OCI-M1 (cell line): ENCODE data around the gene PLOD3.

Experiments
- DNase-seq: peaks from one replicate; lab custom pipeline; 2025; lab: John Stamatoyannopoulos, UW

Gene PLOD3

DNA sequence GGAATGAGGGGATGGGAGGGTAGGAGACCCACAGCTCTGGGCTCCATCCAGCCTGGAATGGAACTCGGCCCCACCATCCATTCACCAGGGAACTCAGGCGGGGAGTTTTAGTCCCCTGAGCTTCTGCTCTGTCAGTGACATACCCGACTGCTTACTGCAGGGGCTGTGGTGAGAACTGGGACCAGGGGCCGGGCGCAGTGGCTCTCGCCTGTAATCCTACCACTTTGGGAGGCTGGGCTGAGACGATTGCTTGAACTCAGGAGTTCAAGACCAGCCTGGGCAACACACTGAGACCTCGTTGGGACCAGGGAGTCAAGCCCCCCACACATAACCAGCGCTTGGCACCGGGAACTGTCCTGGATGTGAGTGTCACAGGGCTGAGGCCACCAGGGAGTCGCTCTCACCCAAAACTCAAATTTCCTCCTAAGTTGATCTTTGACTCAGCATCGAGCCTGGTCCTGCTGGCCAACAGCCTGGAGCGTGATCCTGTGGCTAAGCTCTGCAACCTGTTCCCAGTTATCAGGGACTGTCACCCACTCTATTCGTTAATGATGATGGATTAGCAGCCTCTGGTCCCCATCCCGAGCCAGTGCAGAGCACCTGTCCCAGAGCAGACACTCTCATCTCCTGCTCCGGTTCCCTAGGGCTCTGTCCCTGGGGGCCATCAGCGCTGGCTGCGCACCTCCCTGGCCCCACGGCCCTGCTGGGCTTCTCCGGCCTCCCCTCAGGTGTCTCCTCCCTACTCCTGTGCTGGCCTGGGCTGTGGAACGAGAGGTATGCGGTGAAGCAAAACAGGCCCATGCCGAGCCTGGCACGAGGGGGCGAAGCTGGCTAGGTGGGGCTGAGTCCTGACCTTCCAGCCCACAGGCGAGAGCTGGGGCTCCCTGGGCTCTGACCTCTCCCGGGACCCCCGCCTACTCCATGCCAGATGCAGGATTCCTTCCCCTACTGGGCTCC lies 21.1 kb upstream of the PLOD3 start:
- no peak for DNase-seq

DNA sequence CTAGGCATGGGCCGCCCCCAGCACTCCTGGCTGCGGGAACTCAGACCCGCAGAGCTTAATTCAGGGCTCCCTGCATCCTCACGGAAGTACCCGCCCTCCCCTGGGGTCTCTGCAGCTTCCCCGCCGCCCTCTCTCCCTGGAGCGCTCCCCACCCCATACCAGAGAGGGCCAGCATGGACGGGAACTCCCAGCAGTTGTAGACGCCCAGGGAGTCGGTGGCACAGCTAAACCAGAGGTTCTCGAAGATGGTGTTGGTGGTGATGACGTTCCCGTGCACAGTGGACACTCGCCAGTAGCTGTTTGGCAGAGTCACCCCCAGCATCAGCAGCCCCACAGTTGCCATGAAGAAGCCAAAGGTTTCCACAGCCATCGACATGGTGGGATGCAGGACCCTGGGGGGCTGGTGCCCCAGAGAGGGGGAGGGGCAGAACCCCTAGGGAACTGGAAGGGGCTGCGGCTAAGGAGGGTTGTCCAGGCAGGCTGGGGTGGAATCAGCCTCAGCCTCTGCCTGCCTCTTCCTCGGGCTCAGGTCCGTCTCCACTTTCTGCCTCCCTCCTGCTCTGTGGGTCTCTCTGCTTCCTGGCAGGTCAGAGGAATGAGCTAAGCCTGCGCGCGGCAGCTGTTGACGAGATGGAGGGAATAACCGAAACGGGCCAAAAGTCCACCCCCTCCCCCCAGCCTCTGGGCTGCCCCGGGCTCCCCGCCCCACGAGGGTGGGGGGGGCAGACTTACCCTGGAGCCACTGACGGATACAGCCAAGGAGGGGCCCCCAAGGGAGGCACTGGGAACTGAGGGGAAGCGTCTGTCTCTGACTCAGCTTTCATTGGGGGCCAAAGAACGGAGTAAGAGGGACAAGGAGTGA lies 20.1 kb upstream of the PLOD3 start, which contains the start of gene CLDN15:
TSS of gene CLDN15 (minus strand) at position 597 of the 862 bp plus-strand sequence. CDS start at position 376, 221 bp downstream.
- DNase-seq, result no peak

DNA sequence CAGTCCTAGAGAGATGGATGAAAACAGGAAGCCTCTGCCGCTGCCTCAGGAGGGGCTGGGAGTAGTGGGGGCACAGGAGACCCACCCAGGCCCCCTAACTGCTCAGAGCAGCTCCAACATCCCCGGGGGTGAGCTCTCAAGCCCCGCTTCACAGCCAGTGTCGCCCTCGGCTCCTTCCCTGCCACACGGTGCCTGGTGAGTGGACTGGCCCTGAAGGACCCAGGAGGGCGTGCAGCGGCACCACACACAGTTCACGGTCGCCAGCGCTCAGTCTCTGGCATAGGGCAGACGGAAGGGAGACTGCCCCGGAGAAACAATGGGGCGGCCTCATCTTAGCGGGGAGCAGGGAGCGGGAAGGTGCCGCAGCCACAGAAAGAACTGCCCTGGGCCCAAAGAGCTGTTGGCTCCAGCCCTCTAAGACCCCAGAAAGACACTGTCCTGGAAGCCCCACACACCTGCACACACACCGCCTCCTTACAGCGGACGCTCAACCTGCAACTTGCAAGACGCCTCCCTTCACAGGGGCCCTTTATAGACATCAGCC lies 19.0 kb upstream of the PLOD3 start:
- no peak for DNase-seq

DNA sequence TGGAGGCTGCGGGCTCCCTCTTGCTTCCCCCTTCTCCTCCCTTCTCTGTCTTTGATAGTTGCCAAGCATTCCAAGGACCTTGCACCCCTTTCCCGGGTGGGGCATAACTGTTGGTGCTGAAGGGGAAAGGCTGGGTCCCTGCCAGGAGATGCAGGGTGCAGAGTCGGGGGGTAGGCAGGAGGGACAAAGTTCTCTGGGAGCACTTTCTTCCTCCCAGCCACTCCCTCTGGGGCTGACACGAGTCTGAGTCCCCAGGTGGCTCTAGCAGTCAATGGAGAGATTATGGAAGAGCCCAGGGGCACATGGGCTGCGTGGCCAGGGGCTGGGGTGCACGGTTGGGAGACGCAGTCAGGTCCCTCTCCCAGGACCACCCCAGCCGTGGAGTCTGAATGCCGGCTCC lies 18.1 kb upstream of the PLOD3 start:
- DNase-seq, result no peak

DNA sequence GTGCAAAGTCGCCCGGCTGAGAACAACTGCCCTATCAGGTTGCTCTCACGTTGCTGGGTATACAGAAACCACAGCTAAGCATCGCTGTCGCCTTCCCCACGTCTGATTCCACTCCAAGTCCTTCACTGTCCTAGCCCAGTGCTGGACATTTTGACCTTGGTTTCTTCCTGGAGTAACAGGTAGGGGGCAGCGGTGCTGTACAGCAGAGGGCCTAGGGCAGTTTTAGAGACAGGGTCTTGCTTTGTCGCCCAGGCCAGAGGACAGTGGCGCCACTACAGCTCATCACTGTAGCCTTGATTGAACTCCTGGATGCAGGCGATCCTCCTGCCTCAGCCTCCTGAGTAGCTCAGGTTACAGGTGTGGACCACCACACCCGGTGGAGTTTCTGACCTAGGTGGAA lies 17.7 kb upstream of the PLOD3 start:
- DNase-seq, result peak; percentile 65

GRCh38 chr7:101234636-101235035 lies 17.3 kb upstream of the PLOD3 start:
- no peak for DNase-seq

DNA sequence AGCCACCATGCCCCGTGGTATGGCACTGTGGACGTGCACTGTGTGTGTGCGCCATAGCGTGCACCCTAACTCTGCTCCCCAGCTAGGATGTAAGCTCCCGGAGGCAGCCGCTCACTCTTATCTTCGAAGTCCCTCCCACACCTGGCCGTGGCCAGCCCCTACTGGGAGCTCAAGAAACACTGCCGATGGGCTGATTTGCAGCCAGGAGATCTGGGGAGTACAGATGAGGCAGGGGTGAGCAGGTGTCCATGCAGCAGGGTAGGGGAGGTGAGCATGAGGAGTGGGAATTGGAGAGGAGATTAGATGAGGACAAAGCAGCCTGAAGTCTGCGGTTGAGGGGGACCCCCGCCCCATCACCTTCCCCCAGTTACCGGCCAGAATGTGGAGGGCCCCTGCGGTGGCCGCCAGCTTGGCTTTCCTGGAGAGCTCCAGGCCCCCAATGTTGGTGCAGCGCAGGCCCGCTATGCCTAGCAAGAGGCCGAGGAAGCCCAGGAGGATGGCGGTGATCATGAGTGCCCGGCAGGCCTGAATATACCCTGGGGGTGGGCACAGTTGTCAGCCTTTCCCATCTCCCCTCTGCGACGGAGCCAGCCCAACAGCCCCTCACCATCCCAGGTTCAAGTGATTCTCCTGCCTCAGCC lies 16.6 kb upstream of the PLOD3 start:
- no peak for DNase-seq

DNA sequence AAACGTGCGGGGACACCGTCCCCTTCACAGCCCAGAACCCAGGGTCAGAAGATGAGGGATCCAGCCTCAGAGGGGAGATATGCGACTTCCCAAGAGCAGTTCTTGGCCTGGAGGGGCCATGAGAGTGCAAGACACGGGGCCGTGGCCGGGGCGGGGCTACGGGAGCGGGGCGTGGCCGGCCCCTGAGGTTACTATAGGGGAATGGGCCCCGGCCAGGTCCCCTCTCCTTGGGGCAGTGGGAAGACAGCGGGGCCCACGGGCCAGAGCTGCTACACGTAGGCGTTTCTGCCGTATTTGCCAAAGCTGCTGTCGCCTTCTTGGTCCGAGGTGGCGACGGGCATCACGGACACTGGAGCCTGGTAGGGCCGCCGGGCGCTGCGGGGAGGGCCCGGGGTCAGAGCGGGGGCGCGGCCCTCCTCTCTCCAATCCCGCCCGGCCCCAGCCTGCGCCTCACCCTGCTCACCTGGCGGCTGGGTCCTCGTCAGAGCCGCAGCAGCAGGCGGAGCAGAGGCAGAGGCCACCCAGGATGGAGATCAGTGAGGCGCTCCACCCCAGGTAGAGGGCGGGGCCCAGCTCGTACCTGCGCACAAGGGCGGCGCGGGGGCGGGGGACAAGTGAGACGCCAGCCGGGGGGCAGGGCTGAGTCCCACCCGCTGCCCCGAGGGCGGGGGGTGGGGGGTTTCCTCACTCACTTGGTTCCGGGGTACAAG lies 14.9 kb upstream of the PLOD3 start:
- no peak for DNase-seq

- DNase-seq, result no peak
Observed at GRCh38 chr7:101231644-101232043, 14.3 kb upstream of the PLOD3 start.

DNA sequence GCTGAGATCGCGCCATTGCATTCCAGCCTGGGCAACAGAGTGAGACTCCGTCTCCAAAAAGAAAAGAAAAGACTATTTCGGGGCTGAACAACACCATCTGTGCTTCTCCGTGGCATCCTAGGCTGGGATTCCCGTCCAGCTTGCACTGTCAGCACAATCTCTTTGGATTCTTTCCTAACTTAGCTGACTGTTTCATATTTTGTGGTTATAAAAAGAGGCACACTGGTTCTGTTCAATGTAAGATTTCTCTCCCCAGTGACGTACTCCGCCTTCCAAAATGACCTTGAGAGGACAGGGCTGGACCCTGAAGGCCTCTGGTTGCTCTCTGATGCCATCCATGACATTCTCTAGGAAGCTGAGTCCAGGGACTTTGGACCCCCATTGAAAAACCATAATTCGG lies 9.3 kb upstream of the PLOD3 start:
- no peak for DNase-seq

- DNase-seq, result no peak
Observed at GRCh38 chr7:101225650-101226049, 8.3 kb upstream of the PLOD3 start.

- DNase-seq, result no peak
Observed at GRCh38 chr7:101223528-101223927, 6.1 kb upstream of the PLOD3 start.

DNA sequence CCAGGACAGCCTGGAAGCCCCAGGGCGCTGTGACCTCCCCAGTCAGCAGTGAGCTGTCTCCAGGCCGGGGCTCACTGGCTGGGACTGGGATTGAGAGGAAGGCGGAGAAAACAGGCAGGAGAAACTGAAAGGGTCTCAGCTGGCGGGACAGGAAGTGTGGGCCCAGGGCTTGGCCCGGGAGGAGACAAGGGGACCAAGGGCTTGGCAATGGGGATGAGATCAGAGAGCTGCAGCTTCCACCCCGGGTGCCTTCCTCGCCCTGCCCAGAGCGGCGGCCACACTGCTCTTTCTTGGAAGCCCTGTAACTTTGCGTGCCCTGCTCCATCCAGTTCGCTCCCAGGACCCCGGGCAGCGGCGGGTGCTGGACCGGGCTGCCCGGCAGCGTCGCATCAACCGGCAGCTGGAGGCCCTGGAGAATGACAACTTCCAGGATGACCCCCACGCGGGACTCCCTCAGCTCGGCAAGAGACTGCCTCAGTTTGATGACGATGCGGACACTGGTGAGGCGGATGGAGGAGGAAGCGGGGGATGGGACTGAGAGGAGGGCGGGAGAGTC lies 5.0 kb upstream of the PLOD3 start:
- no peak for DNase-seq

- no peak for DNase-seq
Observed at GRCh38 chr7:101220295-101220694, 2.9 kb upstream of the PLOD3 start.

DNA sequence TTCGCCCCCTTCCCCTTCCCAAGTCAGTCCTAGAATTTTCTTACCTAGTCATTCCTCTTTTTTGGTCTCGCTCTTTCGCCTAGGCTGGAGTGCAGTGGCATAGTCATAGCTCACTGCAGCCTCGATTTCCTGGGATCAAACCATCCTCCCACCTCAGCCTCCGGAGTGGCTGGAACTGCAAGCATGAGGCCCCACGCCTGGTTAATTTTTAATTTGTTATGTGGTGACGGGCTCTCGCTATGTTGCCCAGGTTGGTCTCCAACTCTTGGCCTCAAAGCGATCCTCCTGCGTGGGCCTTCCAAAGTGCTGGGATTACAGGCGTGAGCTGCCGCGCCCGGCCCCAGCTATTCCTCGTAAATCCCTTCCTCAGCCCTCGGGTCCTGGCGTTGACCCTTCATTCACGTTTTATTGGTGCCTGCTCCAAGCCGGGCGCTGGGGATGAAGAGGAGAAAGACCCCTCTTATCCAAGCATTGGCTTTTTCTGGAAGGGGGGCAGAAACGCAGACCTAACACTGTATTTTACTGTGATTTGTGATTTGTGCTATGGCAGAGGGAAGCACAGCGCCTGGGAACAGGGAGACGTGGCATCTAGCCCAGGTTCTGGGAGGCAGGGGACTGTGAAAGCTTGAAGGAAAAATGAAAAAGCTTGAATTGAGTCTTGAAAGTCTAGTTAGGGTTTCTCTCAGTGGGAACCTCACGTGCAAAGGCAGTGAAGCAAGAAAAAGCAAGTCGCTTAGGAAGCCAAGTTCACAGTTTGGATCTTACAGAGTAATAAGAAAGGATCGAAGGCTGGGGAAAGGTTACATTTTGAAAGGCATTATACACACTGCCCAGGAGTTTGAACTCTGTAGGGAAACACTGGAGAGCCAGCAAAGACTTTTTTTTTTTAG lies 1.1 kb upstream of the PLOD3 start:
- no peak for DNase-seq

DNA sequence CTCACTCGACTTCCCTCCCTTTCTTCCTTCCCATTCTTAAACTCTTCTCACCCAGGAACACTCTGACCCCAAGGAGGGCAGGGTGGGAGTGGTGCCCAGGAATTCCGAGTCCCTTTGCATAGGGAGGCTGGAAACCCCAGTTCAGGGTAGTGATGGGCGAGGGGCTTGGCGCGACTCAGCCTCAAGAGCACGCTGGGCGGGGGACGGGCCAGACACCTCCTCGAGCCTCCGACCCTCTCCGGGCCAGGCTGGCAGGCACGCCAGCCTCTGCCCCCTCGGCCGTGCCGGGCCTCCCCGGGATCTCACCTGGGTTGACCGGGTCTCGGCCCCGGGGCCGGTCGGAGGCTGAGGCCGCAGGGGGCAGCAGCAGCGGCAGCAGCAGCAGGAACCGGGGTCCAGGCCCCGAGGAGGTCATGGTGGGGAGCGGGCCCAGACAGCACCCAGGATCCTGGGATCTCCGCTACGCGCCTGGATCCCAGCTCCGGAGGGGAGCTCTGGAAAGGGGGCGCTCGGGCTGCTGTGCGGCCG lies 457 bp downstream of the PLOD3 start:
- peak; percentile 51 for DNase-seq

GRCh38 chr7:101216001-101216859 lies 1.2 kb downstream of the PLOD3 start:
- no peak for DNase-seq

- no peak for DNase-seq
Observed at GRCh38 chr7:101212014-101212413, 5.4 kb downstream of the PLOD3 start.

GRCh38 chr7:101211501-101211900 lies 5.9 kb downstream of the PLOD3 start:
- no peak for DNase-seq
